Mammary microvascular endothelial cell (primary cell): Measurements from ENCODE around the gene ADAT3. TPM values are rescaled to one million over a fixed set of nuclear protein-coding genes. Genes with fewer than 3 reads are reported as not detected.

ENCODE experiments used
- total RNA-seq: library from RNA; depleted of rRNA; stranded (reverse); fragments of >200 nt; gene quantifications from 2 replicates; pipeline ENCODE4 v1.2.3, GENCODE V29; 2015

ADAT3 gene
- total RNA-seq = 5.5 and 12.1 TPM in 2 replicates

DNA sequence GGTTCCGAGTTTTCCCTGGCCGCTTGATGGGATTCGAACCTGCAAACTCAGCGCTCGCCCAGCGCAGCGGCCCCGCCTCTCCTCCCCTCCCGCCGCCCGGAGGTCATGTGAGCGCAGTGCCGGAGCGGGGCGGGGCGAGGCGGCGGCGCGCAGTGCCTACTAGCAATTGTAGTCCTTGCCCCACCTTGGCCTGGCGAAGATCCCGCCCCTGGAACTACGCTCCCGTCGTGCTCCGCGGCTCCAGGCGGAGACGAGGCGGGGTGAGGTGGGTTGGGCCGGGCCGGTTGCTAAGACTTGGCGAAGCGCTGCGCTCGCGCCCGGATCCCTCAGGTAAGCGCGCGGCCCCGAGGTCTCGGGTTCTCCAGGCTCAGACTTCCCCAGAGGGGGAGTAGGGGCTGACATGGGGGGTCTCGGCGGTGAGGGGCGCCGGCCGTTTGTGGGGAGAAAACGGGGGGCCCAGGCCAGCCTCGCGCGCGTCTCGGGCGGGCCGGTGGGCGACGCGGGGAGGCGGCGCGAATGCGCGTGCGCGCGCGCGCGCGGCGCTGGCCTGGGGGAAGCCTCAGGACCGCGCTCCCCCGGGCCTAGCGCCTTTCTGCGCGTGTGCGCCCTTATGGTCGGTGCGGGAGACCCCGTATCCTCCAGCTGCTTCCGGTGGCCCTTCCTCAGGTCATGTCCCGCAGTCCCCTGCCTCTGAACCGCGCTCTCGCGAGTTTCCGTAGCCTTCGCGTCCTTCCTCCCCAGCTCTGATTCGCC is at the start of gene ADAT3, which contains the start of gene SCAMP4:
Gene ADAT3, plus strand, starts transcription at position 290 of the 753 bp plus-strand sequence. CDS start 6,649 bp downstream, outside the sequence.
Gene SCAMP4, plus strand, starts transcription at position 290 of the 753 bp plus-strand sequence. CDS start 9,621 bp downstream, outside the sequence.

DNA sequence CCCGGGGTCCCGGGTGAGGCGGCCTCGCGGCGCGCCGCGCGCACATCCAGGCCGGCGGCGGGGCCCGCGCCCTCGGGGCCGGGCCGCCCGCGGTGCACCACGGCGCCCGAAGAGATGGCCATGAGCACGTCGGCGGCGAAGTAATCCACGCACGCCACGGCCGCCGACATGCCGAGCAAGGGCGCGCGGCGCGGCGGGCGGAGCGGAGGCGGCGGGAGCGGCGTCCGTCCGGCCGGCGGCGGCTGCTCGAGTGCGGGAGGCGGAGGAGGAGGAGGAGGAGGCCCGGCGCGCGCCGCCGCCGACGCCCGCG is 41.9 kb upstream of the ADAT3 start, which contains the start of gene KLF16:
Gene KLF16, minus strand, starts transcription at position 252 of the 310 bp plus-strand sequence. Its CDS starts 82 bp downstream, at position 170.

GRCh38 chr19:1885398-1886119 is 19.6 kb upstream of the ADAT3 start, which contains the start of gene ABHD17A:
Gene ABHD17A (minus strand): TSS chr19:1885496. CDS start chr19:1881566, 3,930 bp downstream.

DNA sequence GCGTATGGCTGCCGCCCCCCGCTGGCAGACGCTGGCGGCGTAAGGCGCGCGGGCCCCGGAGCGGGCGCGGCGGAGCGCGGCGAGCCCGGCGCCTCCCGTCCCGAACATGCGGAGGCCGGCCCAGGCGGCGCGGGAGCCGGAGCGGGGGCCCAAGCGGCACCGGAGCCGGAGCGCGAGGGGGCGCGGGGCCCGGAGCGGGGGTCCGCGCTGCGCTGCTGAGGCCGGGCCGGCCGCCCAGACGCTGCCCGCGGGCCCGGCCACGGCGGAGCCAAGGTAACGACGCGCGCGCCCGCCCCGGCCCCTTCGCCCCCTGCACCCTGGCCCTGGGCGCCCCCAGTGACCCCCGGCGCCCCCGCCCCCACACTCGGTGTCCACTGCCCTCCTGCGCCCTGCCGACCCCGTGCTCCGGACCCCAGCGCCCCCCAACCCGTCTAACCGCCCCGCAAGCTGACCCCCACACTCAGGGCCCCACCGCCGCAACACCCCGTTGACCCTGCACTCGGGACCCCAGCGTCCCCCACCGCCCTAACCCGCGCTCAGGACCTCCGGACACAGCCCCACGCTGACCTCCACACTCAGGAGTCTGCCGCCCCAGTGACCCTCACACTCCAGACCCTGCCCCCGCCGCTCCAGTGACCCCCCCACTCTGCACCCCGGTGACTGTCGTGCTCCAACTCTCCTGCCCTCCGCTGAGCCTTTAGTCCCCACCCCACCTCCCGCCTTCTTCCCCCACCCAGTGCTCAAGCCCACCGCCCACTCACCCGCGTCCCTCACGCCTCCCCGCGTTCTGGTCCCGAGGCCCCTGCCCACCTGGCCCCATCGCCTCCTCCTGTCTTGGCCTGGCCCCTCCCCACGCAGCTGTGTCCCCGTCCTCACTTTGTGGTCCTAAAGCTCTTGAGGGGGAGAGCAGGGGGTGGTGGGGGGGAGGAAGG is 36.2 kb downstream of the ADAT3 start, which contains the start of gene CSNK1G2:
Gene CSNK1G2, plus strand, starts transcription at position 27 of the 932 bp plus-strand sequence. CDS start 28,601 bp downstream, outside the sequence.

Other genes starting within 250 kb of the ADAT3 start
- not detected in 2 replicates for gene ONECUT3, start 151.9 kb upstream of the ADAT3 start, total RNA-seq
- gene ATP8B3, start 93.1 kb upstream of the ADAT3 start, total RNA-seq = 0.93 and 2.3 TPM in 2 replicates
- 12.6 and 14.9 TPM in 2 replicates for gene REXO1, start 56.9 kb upstream of the ADAT3 start, total RNA-seq
- gene KLF16, start 41.8 kb upstream of the ADAT3 start, total RNA-seq = 15.8 and 17.9 TPM in 2 replicates
- gene ABHD17A, start 19.9 kb upstream of the ADAT3 start, total RNA-seq = 162 and 184 TPM in 2 replicates
- gene SCAMP4, start within 50 bp of the ADAT3 start, total RNA-seq = 86.3 and 103 TPM in 2 replicates
- gene CSNK1G2, start 35.8 kb downstream of the ADAT3 start, total RNA-seq = 71.2 and 73.0 TPM in 2 replicates
- gene BTBD2, start 110.3 kb downstream of the ADAT3 start, total RNA-seq = 55.8 and 64.6 TPM in 2 replicates
- gene MKNK2, start 145.8 kb downstream of the ADAT3 start, total RNA-seq = 84.6 and 90.2 TPM in 2 replicates
- gene MOB3A, start 190.9 kb downstream of the ADAT3 start, total RNA-seq = 51.0 and 64.3 TPM in 2 replicates
- gene IZUMO4, start 191.5 kb downstream of the ADAT3 start, total RNA-seq = 0.20 and 0.25 TPM in 2 replicates
- gene AP3D1, start 246.2 kb downstream of the ADAT3 start, total RNA-seq = 113 and 121 TPM in 2 replicates